ENCODE data around the gene BCL2L1.
A peak's percentile ranks its signal among the peaks of the same experiment; 100 is the strongest.

The BCL2L1 gene

DNA sequence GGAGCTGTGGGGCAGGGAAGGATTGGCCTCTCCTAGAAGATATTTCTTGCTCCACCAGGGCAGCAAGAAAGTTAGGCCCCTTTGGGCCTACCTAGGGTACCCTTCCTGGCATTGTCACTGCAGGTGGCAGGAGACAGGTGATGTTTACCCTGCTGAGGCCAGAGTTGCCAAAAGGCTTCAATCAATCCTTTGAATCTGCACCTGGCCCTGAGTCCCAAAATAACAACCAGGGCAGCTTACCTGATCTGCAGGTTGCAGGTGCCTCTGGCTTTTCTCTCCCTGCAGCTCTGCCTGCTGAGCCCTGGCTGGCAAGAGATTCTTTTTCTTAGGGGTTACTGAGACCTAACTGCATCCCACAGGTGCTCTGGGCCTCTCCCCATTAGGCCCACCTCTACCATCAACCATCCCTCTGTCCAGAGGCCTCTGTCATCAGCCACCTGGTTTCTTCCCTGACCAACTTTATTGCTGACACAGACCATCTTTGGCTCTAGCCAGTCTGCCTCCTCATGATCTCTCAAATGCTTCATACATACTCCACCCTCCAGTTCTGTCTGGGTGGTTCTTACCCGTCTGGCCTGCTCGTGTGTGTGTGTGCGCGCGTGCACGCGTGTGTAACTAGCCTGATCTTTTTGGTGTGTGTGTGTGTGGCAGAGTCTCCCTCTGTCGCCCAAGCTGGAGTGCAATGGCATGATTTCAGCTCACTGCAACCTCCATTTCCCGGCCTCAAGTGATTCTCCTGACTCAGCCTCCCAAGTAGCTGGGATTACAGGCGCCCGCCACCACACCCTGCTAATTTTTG lies 13.7 kb downstream of the BCL2L1 start:
- ATAC-seq: no peak

DNA sequence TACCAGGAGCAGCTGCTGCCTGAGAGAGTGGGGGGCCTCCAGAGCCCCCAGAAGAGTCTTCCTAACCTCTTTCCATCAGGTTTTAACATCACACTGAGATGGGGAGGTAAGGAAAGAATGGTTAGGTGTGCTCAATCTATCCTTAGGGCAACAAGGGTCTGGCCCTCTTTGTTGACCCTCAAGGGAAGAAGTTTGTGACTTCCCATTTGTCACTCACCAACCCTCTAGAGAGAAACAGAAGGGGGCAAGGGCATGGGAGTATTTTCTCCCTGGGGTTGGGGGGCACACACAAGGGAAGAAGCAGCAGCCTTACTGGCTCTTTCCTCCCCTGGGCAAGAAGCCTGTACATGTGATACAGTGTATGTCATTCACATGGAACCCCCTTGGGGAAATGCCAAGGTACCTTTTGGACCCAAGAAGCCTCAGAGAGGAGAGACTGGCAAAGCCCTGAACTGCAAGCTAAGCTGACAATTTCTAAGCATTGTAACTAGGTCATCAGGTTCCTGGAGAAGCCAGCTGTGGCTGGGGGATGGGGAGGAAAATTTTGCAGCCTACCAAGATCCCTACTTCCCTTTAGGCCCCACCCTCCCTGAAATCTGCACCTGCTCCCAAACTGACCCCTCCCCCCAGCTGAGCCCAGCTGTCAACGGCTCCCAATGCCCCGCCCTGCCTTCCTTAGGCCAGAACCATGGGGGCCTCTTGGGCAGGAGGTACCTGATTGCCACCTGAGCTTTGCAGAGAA lies 14.5 kb downstream of the BCL2L1 start:
- no peak for ATAC-seq

DNA sequence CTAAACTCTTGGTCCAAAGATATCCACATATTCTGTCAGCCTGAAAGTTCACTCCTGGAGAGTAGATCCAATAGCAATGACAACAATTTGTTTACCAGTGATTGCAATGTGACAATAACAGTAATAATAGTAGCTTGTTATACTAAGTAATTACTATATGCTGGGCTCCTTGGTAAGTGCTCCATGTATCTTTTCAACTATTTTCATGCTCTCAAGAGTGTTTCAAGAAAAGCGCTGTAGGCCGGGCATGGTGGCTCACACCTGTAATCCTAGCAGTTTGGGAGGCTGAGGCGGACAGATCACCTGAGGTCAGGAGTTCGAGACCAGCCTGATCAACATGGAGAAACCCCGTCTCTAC lies 15.4 kb downstream of the BCL2L1 start:
- ATAC-seq: no peak

DNA sequence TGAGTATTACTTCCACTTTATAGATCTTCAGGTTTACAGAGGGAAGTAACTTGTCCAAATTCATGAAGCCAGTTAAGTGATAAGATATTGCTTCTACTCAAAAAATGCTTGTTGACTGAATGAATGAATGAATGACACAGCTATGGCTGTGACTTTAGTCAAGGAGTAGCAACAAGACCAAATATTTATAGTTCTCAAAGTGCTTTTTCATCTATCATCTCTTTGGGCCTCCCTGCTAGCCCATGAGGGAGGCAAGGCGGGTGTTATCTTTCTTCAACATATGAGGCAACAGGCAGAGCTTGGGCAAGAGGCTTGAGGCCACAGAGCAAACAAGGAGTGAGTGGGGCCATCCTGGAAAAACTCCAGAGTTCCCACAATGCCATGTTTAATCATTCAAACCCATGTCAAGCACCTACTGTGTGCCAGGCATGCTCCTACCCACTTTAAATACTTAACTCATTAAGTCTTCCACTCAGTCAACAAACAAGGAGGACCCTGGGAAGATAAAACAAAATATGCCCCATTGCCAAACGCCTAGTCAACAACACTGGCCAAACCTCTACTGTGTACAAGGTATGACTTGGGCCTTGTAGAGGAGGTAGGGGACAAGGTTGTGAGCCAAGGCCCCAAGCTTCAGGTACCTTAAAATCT lies 15.9 kb downstream of the BCL2L1 start:
- ATAC-seq: no peak

DNA sequence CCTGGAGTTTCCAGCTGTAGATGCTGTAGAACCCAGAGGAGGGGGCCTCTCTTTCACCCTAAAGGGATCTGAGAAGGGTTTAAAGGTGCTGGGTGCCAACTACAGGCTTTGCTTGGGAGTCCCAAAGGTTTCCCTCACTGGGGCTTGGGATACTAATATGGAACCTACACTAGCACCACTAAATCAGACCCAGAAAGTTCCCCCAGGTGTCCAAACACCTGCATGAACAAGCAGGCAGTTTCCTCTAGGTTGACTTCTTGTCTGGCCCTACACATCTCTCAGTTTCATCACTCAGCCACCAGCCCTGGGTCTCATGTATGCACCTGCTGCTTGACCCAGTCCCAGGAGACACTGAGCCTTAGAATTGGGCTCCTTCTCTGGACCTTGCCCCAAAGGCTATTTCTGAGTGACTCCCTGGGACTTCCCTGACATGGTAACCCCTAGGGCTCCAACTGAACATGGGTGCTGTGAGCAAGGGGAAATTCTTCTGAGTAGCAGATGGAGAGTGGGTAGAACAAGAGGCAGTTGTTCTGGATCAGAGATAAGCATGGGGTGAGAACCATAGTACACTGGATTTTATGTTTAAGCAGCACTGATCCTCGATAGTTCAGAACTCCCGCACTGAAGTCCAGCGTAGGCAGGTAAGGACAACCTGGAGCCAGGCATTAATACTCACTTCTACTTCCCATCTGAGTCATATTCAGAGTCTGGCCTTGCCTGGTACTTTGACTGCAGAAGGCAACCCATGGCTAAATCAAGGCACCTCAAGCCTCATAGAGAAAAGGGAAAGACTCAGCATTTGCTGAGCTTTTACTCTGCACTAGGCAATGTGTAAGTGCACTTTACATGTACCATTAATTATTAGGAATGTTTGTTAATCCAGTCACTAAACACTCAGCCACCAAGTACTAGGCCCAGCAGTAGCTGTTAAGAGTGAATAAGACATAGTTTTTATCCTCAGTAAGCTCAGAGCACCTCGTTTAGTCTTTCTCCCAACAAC lies 16.8 kb downstream of the BCL2L1 start:
- ATAC-seq: peak; percentile 27 to 28

DNA sequence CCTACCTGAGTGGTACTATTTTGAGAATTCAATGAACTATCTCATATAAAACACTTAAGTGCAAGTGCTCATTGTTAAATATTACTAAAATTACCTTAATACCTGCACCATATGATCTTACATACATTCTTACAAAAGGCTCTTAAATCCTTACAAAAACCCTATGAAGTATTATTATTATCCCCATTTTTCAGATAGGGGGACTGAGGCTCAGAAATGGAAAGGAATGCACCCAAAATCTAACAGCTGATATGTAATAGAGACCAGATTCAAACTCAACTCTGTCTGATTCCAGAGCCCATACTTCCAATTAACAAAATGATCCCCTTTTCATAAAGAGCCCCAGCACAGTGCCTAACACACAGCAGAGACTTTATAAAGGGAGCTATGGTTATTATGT lies 17.5 kb downstream of the BCL2L1 start:
- no peak for ATAC-seq

DNA sequence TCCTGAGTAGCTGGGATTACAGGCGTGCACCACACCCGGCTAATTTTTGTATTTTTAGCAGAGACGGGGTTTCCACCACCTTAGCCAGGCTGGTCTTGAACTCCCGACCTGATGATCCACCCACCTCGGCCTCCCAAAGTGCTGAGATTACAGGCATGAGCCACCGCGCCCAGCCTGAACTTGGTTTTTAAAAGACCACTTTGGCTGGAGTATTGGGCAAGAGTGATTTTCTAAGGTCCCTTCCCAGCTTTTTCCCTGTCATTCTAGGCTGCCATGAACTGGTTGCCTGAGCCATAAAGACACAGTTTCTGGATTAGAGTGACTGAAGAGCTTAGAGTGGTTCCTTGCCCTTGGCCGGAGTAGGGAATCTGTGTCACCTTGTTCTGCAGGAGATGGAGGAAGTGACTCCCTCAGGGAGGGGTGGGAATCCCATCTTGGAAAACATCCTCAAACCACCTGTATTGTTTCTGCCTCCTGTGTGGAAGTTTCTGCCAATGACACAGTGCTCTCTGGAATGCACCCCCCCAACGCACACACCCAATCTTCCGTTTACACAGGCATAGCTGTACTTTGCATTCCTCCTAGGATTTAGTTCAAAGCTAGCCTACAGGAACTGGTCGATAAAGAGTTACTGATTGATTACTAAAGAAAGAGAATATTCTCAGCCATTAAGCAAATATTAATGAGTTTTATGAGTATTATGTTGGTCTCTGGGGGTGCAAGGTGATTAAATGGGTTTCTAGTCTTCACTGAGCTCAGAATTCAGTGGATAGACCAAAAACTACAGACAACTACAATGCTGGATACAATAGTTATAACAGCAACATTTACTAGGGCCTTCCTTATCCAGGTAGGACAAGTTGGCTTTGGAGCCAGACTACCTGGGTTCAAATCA lies 18.2 kb downstream of the BCL2L1 start:
- no peak for ATAC-seq

DNA sequence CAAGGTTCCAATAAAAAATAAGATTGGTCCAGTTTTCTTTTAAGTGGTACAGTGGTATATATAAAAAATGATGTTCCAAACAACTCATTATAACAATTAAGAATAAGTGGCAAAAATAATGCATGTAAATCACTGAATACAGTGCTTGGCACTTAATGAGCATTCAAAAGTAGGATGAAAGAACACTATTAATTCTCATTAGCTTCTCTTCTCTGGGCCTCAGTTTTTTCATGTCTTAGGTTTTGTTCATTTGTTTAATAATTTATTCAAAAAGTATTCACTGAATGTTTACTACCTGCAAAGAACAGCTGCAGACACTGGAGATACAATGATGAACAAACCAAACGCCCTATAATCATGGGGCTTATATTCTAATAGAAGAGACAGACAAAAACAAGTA lies 21.1 kb downstream of the BCL2L1 start:
- ATAC-seq: no peak

DNA sequence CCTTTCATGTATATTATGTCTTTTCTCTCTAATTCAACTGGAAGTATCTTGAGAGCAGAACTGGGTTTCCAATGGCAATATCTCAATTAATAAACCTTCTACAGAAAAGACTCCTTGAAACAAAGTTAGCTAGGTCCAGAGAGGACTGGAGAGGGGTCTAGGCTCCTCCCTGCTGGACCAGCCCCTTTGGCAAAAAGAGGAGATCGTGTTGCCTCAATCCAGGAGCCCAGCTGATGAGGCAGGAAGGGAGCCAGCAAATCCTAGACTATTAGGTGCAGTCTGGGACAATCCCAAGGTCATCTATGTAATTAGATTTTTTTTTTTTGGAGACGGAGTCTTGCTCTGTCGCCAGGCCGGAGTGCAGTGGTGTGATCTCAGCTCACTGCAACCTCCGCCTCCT lies 21.9 kb downstream of the BCL2L1 start:
- no peak for ATAC-seq

DNA sequence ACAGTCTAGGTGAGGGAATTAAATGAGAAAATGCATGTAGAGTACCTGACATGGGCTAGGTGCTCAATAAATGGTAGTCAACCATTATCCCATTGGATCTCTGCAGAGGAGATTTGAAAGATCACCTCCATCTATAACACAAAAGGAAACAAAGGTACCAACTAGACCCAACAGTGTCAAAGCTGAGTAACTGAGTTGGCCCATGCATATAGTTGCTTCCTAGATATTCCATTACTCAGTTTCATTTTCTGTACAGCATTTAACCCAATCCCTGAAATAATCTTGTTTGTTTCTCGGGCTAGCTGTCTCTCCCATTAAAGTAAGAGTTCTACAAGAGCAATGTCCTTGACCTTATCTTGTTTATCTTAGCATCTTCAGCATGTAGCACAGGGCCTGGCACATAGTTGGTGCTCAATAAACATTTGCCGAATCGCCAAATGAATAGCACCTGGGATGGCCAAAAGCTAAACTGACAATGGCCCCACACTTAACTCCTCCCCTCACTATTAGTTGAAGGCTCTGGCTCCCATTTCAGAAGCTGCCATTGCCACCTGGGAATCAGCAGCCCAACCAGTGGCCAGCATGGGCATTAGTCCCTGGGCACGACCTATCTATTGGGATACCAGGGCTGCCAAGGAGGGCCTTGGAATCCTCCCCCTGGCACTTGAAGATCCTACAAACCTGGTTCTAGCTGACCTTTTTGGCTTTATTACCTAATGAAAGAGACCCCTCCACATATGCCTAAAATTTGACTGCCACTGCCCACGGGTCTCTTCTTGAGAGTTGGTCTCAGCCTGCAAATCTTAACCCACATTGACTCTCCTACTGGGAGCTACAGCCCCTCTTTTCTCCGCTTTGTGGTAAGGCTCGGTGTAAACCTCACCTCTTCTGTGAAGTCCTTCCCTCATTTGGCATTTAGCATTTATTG lies 22.6 kb downstream of the BCL2L1 start:
- ATAC-seq: no peak

DNA sequence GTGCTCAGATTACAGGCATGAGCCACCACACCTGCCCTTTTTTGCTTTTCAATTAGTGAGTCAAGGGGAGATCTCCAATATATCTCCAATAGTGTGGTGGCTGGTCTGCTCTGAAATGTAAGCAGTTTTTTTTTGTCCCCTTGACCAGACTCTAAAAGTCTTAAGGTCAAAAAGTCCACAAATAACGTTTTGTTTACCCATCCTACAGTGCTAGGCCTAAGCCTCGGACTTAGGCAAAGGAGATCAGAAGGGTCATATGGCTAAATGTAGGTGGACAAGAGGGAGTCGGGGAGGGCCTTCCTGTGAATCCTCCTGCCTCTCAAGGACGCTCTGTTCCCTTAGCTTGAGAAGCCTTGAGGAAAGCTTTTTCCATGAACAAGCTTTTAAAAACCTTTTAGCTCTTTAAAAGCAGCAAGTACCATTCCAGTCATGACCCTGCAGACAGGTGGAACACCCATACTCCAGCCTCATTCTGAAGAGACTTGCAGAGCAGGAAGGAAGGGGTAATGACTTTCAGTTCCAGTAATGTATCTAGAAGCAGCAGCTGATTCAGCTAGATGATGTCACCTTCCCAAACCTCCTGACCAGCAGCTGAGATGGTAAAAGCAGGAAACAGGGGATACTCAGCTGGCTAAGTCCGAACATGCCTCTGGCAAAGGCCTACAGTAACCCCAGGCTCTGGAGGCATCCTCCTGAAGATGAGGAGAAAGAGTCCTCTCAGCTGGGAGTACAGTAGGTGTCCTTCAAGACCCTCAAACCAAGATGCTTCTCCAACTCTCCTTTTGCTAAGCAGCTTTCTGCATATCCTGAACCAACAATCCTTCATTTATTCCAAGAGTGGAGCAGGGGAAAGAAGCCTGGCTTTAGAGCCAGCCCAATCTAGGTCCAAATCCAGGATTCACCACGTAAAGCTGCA lies 23.6 kb downstream of the BCL2L1 start:
- peak; percentile 62 to 84 for ATAC-seq

DNA sequence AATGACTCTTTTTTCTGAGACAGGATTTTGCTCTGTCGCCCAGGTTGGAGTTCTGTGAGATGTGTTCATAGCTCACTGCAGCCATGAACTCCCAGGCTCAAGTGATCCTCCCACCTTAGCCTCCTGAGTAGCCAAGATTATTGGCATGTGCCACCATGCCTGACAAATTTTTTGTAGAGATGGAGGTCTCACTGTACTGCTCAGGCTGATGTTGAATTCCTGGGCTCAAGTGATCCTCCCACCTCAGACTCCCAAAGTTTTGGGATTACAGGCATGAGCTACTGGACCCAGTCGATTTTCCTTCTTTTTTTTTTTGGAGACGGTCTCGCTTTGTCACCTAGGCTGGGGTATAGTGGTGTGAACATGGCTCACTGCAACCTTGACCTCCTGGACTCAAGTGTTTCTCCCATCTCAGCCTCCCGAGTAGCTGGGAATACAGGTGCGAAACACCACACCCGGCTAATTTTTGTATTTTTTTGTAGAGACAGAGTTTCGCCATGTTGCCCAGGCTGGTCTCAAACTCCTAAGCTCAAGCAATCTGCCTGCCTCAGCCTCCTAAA lies 24.3 kb downstream of the BCL2L1 start:
- ATAC-seq: no peak

DNA sequence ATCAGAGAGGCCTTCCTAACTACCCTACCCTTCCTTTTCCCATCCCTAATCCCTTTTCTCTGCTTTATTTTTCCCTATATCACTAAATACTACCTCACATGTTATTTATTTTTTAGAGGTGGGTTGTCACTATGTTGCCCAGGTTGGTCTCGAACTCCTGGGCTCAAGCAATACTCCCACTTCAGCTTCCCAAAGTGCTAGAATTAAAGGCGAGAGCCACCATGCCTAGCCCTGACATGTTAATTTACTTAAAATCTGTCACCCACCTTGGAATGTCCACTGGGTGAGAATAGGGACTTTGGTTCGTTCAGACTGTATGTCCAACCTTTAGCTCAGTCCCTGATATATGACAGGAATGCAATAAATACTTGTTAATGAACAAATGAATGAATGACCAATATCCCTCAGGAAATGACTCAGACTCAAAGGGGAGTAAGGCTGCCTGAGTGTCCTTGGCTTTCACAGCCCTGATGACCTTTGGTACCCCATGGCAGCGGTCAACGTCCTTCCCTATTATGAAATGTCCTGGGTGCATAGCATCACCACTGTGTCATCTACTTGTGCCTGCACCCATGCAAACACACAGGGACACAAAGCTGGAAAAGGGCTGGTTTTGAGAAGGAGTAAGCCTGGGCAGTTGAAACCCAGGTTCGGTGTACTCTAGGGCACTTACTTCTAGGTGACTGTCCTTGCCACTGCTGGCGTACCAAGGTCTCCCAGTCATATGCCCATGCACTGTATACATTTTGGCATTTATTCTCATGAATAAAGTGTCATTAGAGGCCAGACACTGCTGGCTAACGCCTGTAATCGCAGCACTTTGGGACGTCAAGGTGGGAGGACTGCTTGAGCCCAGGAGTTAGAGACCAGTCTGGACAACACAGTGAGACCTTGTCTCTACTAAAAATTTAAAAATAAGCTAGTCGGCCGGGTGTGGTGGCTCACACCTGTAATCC lies 26.5 kb downstream of the BCL2L1 start:
- ATAC-seq: no peak

DNA sequence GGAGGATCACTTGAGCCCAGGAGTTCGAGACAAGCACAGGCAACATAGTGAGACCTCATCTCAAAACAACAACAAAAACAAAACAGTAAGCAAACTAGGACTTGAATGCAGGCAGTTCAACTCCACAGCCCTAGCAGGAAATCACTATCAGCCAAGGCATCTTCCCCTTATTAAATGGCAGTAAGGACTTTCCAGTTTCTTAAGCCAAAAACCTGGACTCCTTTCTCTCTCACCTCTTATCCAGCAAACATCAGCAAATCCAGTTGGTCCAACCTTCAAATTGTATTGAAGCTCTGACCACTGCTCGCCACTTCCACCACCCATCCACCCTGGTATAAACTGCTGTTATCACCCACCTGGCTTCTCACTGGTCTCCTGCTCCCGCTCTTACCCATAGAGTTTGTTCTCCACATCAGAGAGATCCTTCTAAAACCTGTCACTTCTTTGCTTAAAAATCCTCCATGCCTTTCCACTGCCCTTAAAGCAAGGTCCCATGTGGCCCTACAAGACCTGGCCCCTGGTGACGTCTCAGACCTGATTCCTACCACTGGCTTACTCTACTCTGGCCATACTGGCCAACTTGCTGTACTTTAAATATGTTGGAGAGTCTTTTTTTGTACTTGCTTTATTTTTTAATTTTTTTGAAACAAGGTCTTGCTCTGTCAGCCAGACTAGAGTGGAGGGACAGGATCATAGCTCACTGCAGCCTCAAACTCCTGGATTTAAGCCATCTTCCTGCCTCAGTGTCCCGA lies 27.6 kb downstream of the BCL2L1 start:
- no peak for ATAC-seq

DNA sequence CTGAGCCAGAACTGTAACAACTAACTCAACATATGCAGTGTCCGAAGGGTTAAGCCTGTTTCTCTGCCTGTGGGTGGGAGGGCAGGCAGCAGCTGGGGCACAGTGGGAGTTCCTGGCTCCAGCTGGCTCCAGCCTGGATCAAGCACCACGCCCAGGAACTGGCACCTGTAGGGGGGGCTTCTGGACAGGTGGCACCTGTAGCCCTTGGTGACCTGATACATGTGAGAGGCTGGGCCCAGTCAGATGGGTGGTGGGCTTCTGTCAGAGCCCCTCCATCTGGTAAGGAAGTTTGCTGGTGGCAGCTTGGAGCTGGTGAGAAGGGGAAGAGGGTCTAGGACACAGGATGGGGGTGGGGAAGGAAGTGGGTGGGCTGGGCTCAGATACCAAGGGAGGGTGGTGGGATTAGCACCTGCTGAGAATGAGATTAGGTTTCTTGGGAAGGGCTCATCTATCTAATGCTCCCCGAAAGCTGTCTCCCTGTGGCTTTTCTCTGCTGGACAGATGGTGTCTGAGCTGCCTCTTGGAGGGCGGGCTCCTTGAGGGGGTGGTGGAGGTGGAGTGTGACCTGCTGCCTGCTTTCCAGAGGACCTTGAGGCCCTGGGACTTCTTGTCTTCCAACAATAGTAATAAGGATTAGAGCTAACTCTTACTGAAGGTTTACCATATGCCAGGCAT lies 28.5 kb downstream of the BCL2L1 start:
- no peak for ATAC-seq

DNA sequence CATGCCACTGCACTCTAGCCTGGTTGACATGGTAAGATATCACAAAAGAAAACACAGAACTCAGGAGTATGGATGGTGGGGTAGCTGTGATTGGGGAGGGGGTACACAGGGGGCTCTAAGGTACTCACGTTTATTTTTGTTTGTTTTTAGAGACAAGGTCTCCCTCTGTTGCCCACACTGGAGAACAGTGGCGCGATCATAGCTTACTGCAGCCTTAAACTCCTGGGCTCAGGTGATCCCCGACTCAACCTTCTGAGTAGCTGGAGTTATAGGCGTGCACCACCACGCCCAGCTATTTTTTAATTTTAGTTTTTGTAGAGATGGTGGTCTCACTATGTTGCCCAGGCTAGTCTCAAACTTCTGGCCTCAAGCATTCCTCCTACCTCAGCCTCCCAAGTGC lies 29.3 kb downstream of the BCL2L1 start:
- ATAC-seq: no peak
